ENCODE data around the gene DFFA.

- TF ChIP-seq RAD21 (IDR thresholded peaks at IDR 0.05; ENCODE audit: low read length) (no peak), CTCF (conservative IDR thresholded peaks at IDR 0.05; ENCODE audit: low read depth, low read length) (no peak), BHLHE40 (IDR thresholded peaks at IDR 0.05; ENCODE audit: low read depth, low read length) (no peak), ELK1 (IDR thresholded peaks at IDR 0.05; ENCODE audit: borderline replicate concordance, low read depth, low read length) (no peak), POLR2A (IDR thresholded peaks at IDR 0.05; ENCODE audit: low read depth, low read length) (no peak), CEBPB (IDR thresholded peaks at IDR 0.05; ENCODE audit: low read depth, low read length) (no peak), NFE2L2 (IDR thresholded peaks at IDR 0.05; ENCODE audit: low read depth, low read length) (no peak), MAZ (IDR thresholded peaks at IDR 0.05; ENCODE audit: borderline replicate concordance, low read depth, low read length) (no peak), MAFK (IDR thresholded peaks at IDR 0.05; ENCODE audit: low read depth, low read length) (no peak), CHD1 (IDR thresholded peaks at IDR 0.05; ENCODE audit: low read depth, low read length) (no peak), MXI1 (IDR thresholded peaks at IDR 0.05; ENCODE audit: borderline replicate concordance, low read depth, low read length) (no peak), SMC3 (IDR thresholded peaks at IDR 0.05; ENCODE audit: low read depth, low read length) (no peak), USF2 (IDR thresholded peaks at IDR 0.05; ENCODE audit: low read depth, low read length) (no peak), RFX5 (IDR thresholded peaks at IDR 0.05; ENCODE audit: low read depth, low read length) (no peak)
Observed at GRCh38 chr1:10516925-10517676, 44.8 kb upstream of the DFFA start.
